Middle frontal gyrus (tissue), 1 donor: ENCODE results near the gene TFF2.

Experiments
- DNase-seq: peaks from one replicate; pipeline ENCODE4 v3.0.0-alpha.2; 2015; ENCODE audit warnings: low spot score; ENCODE audit errors: extremely low spot score

The TFF2 gene

GRCh38 chr21:42384156-42384945 lies 33.6 kb upstream of the TFF2 start:
- no peak for DNase-seq

- DNase-seq: no peak
Measured at GRCh38 chr21:42383331-42383730, 32.5 kb upstream of the TFF2 start.

- no peak for DNase-seq
Measured at GRCh38 chr21:42382915-42383314, 32.1 kb upstream of the TFF2 start.

GRCh38 chr21:42381347-42381984 lies 30.7 kb upstream of the TFF2 start:
- DNase-seq: no peak

GRCh38 chr21:42379426-42380215 lies 28.8 kb upstream of the TFF2 start:
- DNase-seq: no peak

GRCh38 chr21:42378418-42378817 lies 27.6 kb upstream of the TFF2 start:
- DNase-seq: no peak

GRCh38 chr21:42377951-42378340 lies 27.2 kb upstream of the TFF2 start:
- DNase-seq: no peak

- no peak for DNase-seq
Measured at GRCh38 chr21:42377211-42377950, 26.6 kb upstream of the TFF2 start.

- no peak for DNase-seq
Measured at GRCh38 chr21:42376338-42376982, 25.7 kb upstream of the TFF2 start.

- DNase-seq: no peak
Measured at GRCh38 chr21:42375966-42376337, 25.2 kb upstream of the TFF2 start.

GRCh38 chr21:42375506-42375905 lies 24.7 kb upstream of the TFF2 start:
- DNase-seq: no peak

- DNase-seq: no peak
Measured at GRCh38 chr21:42374864-42375499, 24.2 kb upstream of the TFF2 start.

- no peak for DNase-seq
Measured at GRCh38 chr21:42374457-42374856, 23.7 kb upstream of the TFF2 start.

- DNase-seq: no peak
Measured at GRCh38 chr21:42373908-42374455, 23.2 kb upstream of the TFF2 start.

GRCh38 chr21:42373196-42373907 lies 22.6 kb upstream of the TFF2 start:
- no peak for DNase-seq

- no peak for DNase-seq
Measured at GRCh38 chr21:42370894-42371654, 20.3 kb upstream of the TFF2 start.

GRCh38 chr21:42369821-42370220 lies 19.0 kb upstream of the TFF2 start:
- no peak for DNase-seq

GRCh38 chr21:42367367-42368165 lies 16.8 kb upstream of the TFF2 start:
- no peak for DNase-seq
